AG09309 (cell line): ENCODE results near the gene KSR1.

Experiments used
- DNase-seq: peaks from one replicate; pipeline ENCODE4 v3.0.0-alpha.2; 2010; ENCODE audit warnings: low read depth
- H3K4me3 ChIP-seq: 2 replicates; pipeline ENCODE4 v1.5.1; 2011; ENCODE audit warnings: mild to moderate bottlenecking, low read depth, low read length, moderate library complexity; ENCODE audit not compliant: control insufficient read depth
- TF ChIP-seq, protein P1 (sequence below): IDR thresholded peaks from 2 replicates; pipeline ENCODE4 v1.5.1; 2011; ENCODE audit warnings: mild to moderate bottlenecking, low read depth, low read length, inconsistent platforms; ENCODE audit not compliant: insufficient read depth, control insufficient read depth; ENCODE audit errors: missing control alignments

Gene KSR1

GRCh38 chr17:27548369-27548768, 92.1 kb downstream of the KSR1 start:
- TF ChIP-seq, protein P1, sequence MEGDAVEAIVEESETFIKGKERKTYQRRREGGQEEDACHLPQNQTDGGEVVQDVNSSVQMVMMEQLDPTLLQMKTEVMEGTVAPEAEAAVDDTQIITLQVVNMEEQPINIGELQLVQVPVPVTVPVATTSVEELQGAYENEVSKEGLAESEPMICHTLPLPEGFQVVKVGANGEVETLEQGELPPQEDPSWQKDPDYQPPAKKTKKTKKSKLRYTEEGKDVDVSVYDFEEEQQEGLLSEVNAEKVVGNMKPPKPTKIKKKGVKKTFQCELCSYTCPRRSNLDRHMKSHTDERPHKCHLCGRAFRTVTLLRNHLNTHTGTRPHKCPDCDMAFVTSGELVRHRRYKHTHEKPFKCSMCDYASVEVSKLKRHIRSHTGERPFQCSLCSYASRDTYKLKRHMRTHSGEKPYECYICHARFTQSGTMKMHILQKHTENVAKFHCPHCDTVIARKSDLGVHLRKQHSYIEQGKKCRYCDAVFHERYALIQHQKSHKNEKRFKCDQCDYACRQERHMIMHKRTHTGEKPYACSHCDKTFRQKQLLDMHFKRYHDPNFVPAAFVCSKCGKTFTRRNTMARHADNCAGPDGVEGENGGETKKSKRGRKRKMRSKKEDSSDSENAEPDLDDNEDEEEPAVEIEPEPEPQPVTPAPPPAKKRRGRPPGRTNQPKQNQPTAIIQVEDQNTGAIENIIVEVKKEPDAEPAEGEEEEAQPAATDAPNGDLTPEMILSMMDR, result no peak
- no peak for DNase-seq
- no peak overlapping the region for H3K4me3 ChIP-seq

DNA sequence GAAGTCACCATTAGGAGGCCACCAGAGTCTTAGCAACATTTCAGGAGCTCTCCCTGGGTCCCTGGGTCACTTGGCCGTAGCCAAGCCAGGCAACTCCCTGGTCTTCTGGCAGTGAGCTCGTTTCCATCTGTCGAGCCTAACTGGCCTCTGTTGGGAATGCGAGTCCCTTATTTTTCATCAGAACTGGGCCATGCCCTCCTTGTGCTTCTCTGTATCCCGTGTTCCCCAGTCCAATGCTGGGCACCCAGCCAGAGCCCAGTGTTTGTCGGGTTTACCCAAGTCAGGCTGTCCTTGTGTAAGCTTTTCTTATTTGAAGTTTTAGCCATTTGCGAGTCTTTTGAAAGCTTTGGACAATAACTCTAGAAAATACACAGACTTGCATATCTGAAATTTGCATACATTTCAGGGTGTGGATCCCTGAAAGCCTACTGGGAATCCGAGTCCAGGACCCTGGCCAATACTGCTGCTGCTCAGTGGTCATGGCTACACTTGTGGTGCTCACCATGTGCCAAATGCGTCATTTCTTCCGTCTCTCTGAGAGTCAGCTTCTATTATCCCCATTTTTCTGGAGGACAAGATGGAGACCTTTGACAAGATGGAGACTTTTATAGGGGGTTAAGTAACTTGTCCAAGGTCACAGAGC, 93.1 kb downstream of the KSR1 start:
- no peak for DNase-seq
- H3K4me3 ChIP-seq, result no peak overlapping the region
- TF ChIP-seq, protein P1, result no peak

- H3K4me3 ChIP-seq, result no peak overlapping the region
- DNase-seq, result no peak
- TF ChIP-seq, protein P1, result no peak
These were observed 94.2 kb downstream of the KSR1 start for GRCh38 chr17:27550291-27550930.

DNA sequence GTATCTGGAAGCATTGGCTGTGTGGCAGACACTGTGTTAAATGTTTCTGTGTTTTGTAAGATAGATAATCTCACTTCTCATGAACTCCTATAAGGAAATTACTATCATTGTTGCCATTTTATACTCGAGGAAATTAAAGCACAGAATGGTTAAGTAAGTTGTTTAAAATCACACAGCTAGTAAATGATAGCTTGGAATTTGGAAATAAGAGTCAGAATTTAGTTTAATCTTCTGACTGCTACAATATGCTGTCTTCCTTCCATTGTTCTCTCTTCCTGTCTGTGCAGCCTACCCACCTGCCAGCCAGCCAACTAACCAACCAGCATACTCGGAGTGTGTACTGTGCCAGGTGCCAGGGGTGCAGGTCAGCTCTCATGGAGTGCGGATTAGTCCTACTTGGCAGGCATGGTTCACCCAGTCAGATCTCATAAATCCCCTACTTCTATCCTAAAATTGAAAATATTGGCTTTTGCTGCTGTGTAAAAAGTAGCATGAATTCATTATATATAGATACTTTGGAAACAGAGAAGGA, 94.8 kb downstream of the KSR1 start:
- no peak for DNase-seq
- TF ChIP-seq, protein P1, result no peak
- no peak overlapping the region for H3K4me3 ChIP-seq

DNA sequence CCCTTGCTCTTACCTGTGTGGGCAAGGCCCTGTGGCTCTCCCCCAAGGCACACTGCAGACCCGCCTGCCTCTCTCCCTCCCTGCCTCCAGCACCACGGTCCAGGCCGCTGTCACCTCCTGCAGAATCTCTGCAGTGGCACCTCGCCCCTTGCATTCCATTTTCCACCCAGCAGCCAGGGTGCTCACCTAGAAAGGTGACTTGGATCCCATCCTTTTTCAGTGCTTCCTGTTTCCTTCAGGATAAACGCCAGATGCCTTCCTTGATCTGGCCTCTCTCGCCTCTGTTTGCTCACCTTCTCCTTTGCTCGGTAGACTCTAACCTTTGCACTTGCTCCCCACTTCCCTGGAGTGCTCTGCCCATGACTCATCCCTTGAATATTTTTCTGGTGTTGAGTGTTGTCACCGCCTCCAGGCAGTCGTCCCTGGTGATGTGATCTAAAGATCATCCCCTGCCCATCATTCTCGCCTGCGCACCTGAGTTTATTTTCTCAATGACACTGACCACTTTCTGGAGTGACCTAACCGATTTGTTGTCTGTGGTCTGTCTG, 95.5 kb downstream of the KSR1 start:
- DNase-seq, result no peak
- no peak overlapping the region for H3K4me3 ChIP-seq
- TF ChIP-seq, protein P1, result no peak

DNA sequence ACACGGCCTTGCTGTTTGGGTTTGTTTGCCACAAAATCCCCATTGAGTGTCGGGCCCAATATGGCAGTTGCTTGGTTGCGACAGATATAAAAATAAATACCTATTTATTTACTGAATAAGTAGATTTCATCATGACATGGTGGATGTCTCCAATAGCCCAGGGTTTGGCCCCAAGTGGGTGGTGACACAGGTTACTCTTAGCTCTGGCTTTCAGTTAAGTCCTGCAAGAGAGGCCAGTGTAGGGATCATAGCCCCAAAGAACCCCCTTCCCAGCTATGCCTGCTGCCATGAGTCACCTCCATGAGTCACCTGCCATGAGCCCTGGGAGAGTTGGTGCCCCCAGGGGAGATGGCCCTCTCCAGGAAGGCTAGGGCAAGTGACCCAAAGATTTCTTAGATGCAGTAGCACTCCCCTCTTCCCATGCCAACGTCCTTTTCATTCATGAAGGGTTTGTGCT, 96.1 kb downstream of the KSR1 start:
- TF ChIP-seq, protein P1, result no peak
- no peak for DNase-seq
- H3K4me3 ChIP-seq, result no peak overlapping the region
